PC-9 (cell line): ENCODE data around the gene HPCAL1. TPM values are rescaled to one million over a fixed set of nuclear protein-coding genes. Genes with fewer than 3 reads are reported as not detected.

Experiments used
- BruUV-seq: library from RNA; stranded (reverse); fragments of 400-500 nt; replicated peaks from 2 replicates; lab custom pipeline; 2021; lab: Mats Ljungman, UMichigan
- CTCF ChIA-PET: fragments of 300-600 bp; sonication (Branson Sonifier 250); formaldehyde crosslinking; loops from one replicate; lab custom pipeline; 2022; ENCODE audit warnings: antibody characterized with exemption; lab: Charles Lee
- POLR2A ChIA-PET: fragments of 300-600 bp; sonication (Branson Sonifier 250); formaldehyde crosslinking; loops from one replicate; lab custom pipeline; 2022; ENCODE audit warnings: antibody characterized with exemption; ENCODE audit not compliant: unreplicated experiment; lab: Charles Lee
- DNase-seq, 2 experiments: peaks; one replicate each; pipeline versions ENCODE4 v3.0.0 to v3.0.0-alpha.2; 2015 to 2022; ENCODE audit warnings: mixed read lengths in 1 of 2
- H2AFZ ChIP-seq: fragments of 200-600 bp; sonication (generic); 2 replicates; pipeline ENCODE4 v1.8.1; 2017; ENCODE audit warnings: antibody characterized with exemption
- H3F3A ChIP-seq: fragments of 200-600 bp; sonication (generic); 2 replicates; pipeline ENCODE4 v1.8.1; 2017; ENCODE audit warnings: antibody characterized with exemption, mild to moderate bottlenecking, low read depth; ENCODE audit not compliant: insufficient read depth
- H3K27ac ChIP-seq: fragments of 200-600 bp; sonication (generic); 2 replicates; pipeline ENCODE4 v1.6.1; 2016; ENCODE audit warnings: mixed run types
- H3K27me3 ChIP-seq: fragments of 200-600 bp; sonication (generic); 2 replicates; pipeline ENCODE4 v1.6.1; 2016; ENCODE audit warnings: low read depth, mixed run types; ENCODE audit not compliant: insufficient read depth
- H3K36me3 ChIP-seq: fragments of 200-600 bp; sonication (generic); 2 replicates; pipeline ENCODE4 v1.6.1; 2016; ENCODE audit warnings: low read depth, mixed run types
- H3K4me1 ChIP-seq: fragments of 200-600 bp; sonication (generic); replicated peaks from 2 replicates; pipeline ENCODE4 v1.6.1; 2016; ENCODE audit warnings: mixed run types; ENCODE audit not compliant: insufficient read depth
- H3K4me2 ChIP-seq: fragments of 200-600 bp; sonication (generic); 2 replicates; pipeline ENCODE4 v1.6.1; 2017; ENCODE audit warnings: mixed run types
- H3K4me3 ChIP-seq: fragments of 200-600 bp; sonication (generic); 2 replicates; pipeline ENCODE4 v1.6.1; 2016; ENCODE audit warnings: mixed run types
- H3K79me2 ChIP-seq: fragments of 200-600 bp; sonication (generic); 2 replicates; pipeline ENCODE4 v1.6.1; 2017; ENCODE audit warnings: low read depth, mixed run types
- H3K9me2 ChIP-seq: fragments of 200-600 bp; sonication (generic); 2 replicates; pipeline ENCODE4 v1.8.1; 2017; ENCODE audit warnings: mild to moderate bottlenecking; ENCODE audit not compliant: insufficient read depth
- H3K9me3 ChIP-seq: fragments of 200-600 bp; sonication (generic); 2 replicates; pipeline ENCODE4 v1.8.1; 2016; ENCODE audit warnings: low read depth; ENCODE audit not compliant: insufficient read depth
- H4K20me1 ChIP-seq: fragments of 200-600 bp; sonication (generic); 2 replicates; pipeline ENCODE4 v1.8.1; 2017; ENCODE audit not compliant: insufficient read depth
- CTCF ChIP-seq: fragments of 200-600 bp; sonication (generic); conservative IDR thresholded peaks from 2 replicates; pipeline ENCODE4 v1.6.1; 2017; ENCODE audit warnings: mixed run types, antibody characterized with exemption, mild to moderate bottlenecking, moderate library complexity
- EZH2 ChIP-seq: fragments of 200-600 bp; sonication (generic); IDR thresholded peaks from 2 replicates; pipeline ENCODE4 v1.8.0; 2017; ENCODE audit warnings: antibody characterized with exemption, low read depth
- intact Hi-C: fragments of 100-400 bp; cut with micrococcal nuclease; formaldehyde crosslinking; loops from one replicate; pipeline ENCODE4 v1.10.0; 2022; ENCODE audit not compliant: unreplicated experiment
- total RNA-seq: library from RNA; stranded (reverse); gene quantifications from 2 replicates; pipeline ENCODE4 v1.2.3, GENCODE V29; 2021

Gene HPCAL1
- total RNA-seq, 1 experiment from 2014 or later = 105 TPM

- H3K4me2 ChIP-seq = no peak overlapping the region
- POLR2A ChIA-PET = no interaction called here
These were observed 48.1 kb upstream of the HPCAL1 start for GRCh38 chr2:10254373-10255188.

GRCh38 chr2:10255189-10256030, 47.3 kb upstream of the HPCAL1 start:
- Histone ChIP-seq H3K4me2 (no peak overlapping the region), H3F3A (no peaks in the 10 kb centered on the region; the same call in 1 of the 2 replicates), H3K36me3 (no peaks in the 10 kb centered on the region), H2AFZ (no peak overlapping the region), H3K9me2 (no peaks in the 10 kb centered on the region), H3K4me3 (no peak overlapping the region), H4K20me1 (no peaks in the 10 kb centered on the region), H3K4me1 (peaks cover 15% of the 10 kb centered on the region), H3K79me2 (no peaks in the 10 kb centered on the region), H3K27ac (no peak overlapping the region), H3K27me3 (no peaks in the 10 kb centered on the region), H3K9me3 (peaks cover 6% of the 10 kb centered on the region; the same call in 1 of the 2 replicates)
- no TSS peak for BruUV-seq
- intact Hi-C loops = no loop called here
- CTCF ChIA-PET = interaction anchor here (0.7 kb wide), 1 partner anchor 30 kb away, joined by 21 read pairs; no protein-coding TSS in a partner anchor
- no peak for TF ChIP-seq EZH2
- no peak for TF ChIP-seq CTCF
- POLR2A ChIA-PET = no interaction called here
- DNase-seq = peak in 1 of 2 experiments; percentile 25

More at GRCh38 chr2:10254373-10255188, 48.1 kb upstream of the HPCAL1 start:
- no peaks in the 10 kb centered on the region for H3K9me2 ChIP-seq
- peaks cover 15% of the 10 kb centered on the region for H3K4me1 ChIP-seq
- no peaks in the 10 kb centered on the region for H4K20me1 ChIP-seq
- no peaks in the 10 kb centered on the region; the same call in 1 of the 2 replicates for H3F3A ChIP-seq
- no peak overlapping the region for H3K27ac ChIP-seq
- no TSS peak for BruUV-seq
- no peak for TF ChIP-seq CTCF
- no peak for TF ChIP-seq EZH2
- H3K4me3 ChIP-seq = no peak overlapping the region
- no peaks in the 10 kb centered on the region for H3K79me2 ChIP-seq
- H2AFZ ChIP-seq = peak overlapping the region; percentile 40; the same call in 1 of the 2 replicates
- H3K36me3 ChIP-seq = no peaks in the 10 kb centered on the region
- DNase-seq = peak; percentile 44 to 66
- intact Hi-C loops = no loop called here
- H3K27me3 ChIP-seq = no peaks in the 10 kb centered on the region
- CTCF ChIA-PET = no interaction called here
- H3K9me3 ChIP-seq = peaks cover 15% of the 10 kb centered on the region

- Histone ChIP-seq H3K4me2 (no peak overlapping the region), H3F3A (no peaks in the 10 kb centered on the region), H2AFZ (no peak overlapping the region), H3K9me2 (no peaks in the 10 kb centered on the region), H3K27ac (no peak overlapping the region), H4K20me1 (no peaks in the 10 kb centered on the region), H3K27me3 (no peaks in the 10 kb centered on the region), H3K36me3 (no peaks in the 10 kb centered on the region), H3K79me2 (no peaks in the 10 kb centered on the region), H3K4me1 (peaks cover 15% of the 10 kb centered on the region), H3K4me3 (no peak overlapping the region), H3K9me3 (no peaks in the 10 kb centered on the region; the same call in 1 of the 2 replicates)
- intact Hi-C loops = no loop called here
- CTCF ChIA-PET = interaction anchor here (0.7 kb wide), 1 partner anchor 29 kb away, joined by 21 read pairs; no protein-coding TSS in a partner anchor
- DNase-seq = no peak
- no peak for TF ChIP-seq CTCF
- TF ChIP-seq EZH2 = no peak
- POLR2A ChIA-PET = no interaction called here
- BruUV-seq = no TSS peak
These were observed 46.6 kb upstream of the HPCAL1 start for GRCh38 chr2:10256031-10256514.
